Frontal cortex (tissue), 4 donors: ENCODE measurements around the gene CMYA5. TPM values are rescaled to one million over a fixed set of nuclear protein-coding genes. Genes with fewer than 3 reads are reported as not detected.

Experiments
- DNase-seq, 2 donors: peaks; one replicate each; pipeline ENCODE4 v3.0.0; 2012; ENCODE audit warnings: low spot score in 2 of 2
- FAIRE-seq: peaks from 2 replicates; lab custom pipeline; 2012; peaks lifted over from hg19 to GRCh38; lab: Jason Lieb, UNC
- small RNA-seq: library from RNA; depleted of rRNA; stranded (forward); fragments of <200 nt; gene quantifications from one replicate; pipeline ENCODE3, GENCODE V24; 2014
- total RNA-seq: library from RNA; depleted of rRNA; stranded (reverse); fragments of >200 nt; gene quantifications from one replicate; pipeline ENCODE4 v1.2.3, GENCODE V29; 2014
- donor health status: control.
- donor health status: control.
- donor health status: control.

Gene CMYA5
- total RNA-seq, 1 donor from 2014 or later = 0.82 TPM

GRCh38 chr5:79849061-79849460, 159.4 kb downstream of the CMYA5 start:
- FAIRE-seq = no peak

More at GRCh38 chr5:79849061-79849460, 159.4 kb downstream of the CMYA5 start:
- no peak for DNase-seq

Small RNA genes within 50 kb of the gene (small RNA-seq; reads per million reads assigned to genes)
- gene AC008496.1 = not detected

Other genes with a start within 250 kb of the CMYA5 start
- gene HOMER1, start 175.7 kb upstream of the CMYA5 start, total RNA-seq = 205 TPM
- gene TENT2, start 77.4 kb upstream of the CMYA5 start, total RNA-seq = 51.0 TPM